Right lobe of liver (tissue), 6 donors: ENCODE results near the gene FOXN1. TPM values are rescaled to one million over a fixed set of nuclear protein-coding genes. Genes with fewer than 3 reads are reported as not detected.

Source experiments
- ATAC-seq, 4 donors: fragments of 200-7000 bp; cut with Tn5 transposase; one replicate each; pipeline ENCODE4 v1.9.1; 2020; ENCODE audit warnings: mild to moderate bottlenecking in 4 of 4, moderate library complexity in 4 of 4
- DNase-seq, 3 donors: peaks; one replicate each; pipeline ENCODE4 v3.0.0-alpha.2; 2020
- H3K27ac ChIP-seq, 3 donors: fragments of 200-600 bp; one replicate each; pipeline ENCODE4 v1.8.0; 2022
- H3K27me3 ChIP-seq, 2 donors: fragments of 200-600 bp; one replicate each; pipeline ENCODE4 v1.8.0; 2022
- H3K36me3 ChIP-seq, 4 donors: fragments of 200-600 bp; sonication (generic) in 1 of 4; one replicate each; pipeline versions ENCODE4 v1.5.1 to v1.8.0; 2017 to 2022; ENCODE audit warnings: control low read depth in 1 of 4
- H3K4me1 ChIP-seq, 4 donors: fragments of 200-600 bp; sonication (generic) in 1 of 4; one replicate each; pipeline versions ENCODE4 v1.5.1 to v1.8.0; 2017 to 2022; ENCODE audit warnings: control low read depth in 1 of 4
- H3K4me3 ChIP-seq, 3 donors: fragments of 200-600 bp; one replicate each; pipeline ENCODE4 v1.8.0; 2022
- H3K9me3 ChIP-seq, 4 donors: fragments of 200-600 bp; sonication (generic) in 1 of 4; one replicate each; pipeline versions ENCODE4 v1.5.1 to v1.8.0; 2017 to 2022; ENCODE audit warnings: control low read depth in 1 of 4
- CTCF ChIP-seq, 4 donors: fragments of 200-600 bp in 3 of 4; fragments of 450-650 bp in 1 of 4; IDR thresholded peaks; one replicate each; pipeline versions ENCODE4 v1.5.1 to v1.8.0; 2016 to 2022; ENCODE audit warnings: antibody characterized with exemption in 4 of 4, mild to moderate bottlenecking in 2 of 4
- POLR2A ChIP-seq: fragments of 450-650 bp; IDR thresholded peaks from one replicate; pipeline ENCODE4 v1.6.1; 2017; ENCODE audit warnings: antibody characterized with exemption, mild to moderate bottlenecking
- WGBS: methylation state at CpG from one replicate; pipeline ENCODE4 v1.1.6; 2018; ENCODE audit warnings: low coverage, low lambda C conversion rate; ENCODE audit not compliant: insufficient coverage; ENCODE audit errors: missing lambda C conversion rate; 5-methylcytosine and 5-hydroxymethylcytosine counted together
- intact Hi-C, 2 donors: fragments of 100-400 bp; cut with DNase I; formaldehyde crosslinking; loops; one replicate each; pipeline versions ENCODE4 v1.11.2 to v1.14.1; 2022
- total RNA-seq, 6 experiments: library from RNA; depleted of rRNA in 2 of 6; stranded (reverse); fragments of >200 nt in 2 of 6; fragmentation: NEBNext Ultra II Directional in 3 of 6; extraction: Animal tissue kit (Norgen Biotek cat#: 25700) in 3 of 6; gene quantifications; one replicate each; pipeline versions ENCODE4 v1.1.0 to v1.2.4, GENCODE V29; 2016 to 2023
- donor health status: DM: no; HTN: yes; CAD: no.
- donor health status: DM: no; HTN: no; CAD: no.
- donor health status: DM: no; HTN: no; CAD: no.
- donor health status: DM: no; HTN: yes; CAD: no.
- donor health status: DM: no; HTN: yes; CAD: no.

The FOXN1 gene
- total RNA-seq, 6 experiments from 2014 or later = not detected

- Histone ChIP-seq H3K36me3 (no peaks in the 10 kb centered on the region), H3K4me3 (no peak overlapping the region), H3K27ac (no peak overlapping the region), H3K4me1 (no peaks in the 10 kb centered on the region), H3K9me3 (no peaks in the 10 kb centered on the region), H3K27me3 (no peaks in the 10 kb centered on the region)
- ATAC-seq (no peak), DNase-seq (no peak)
- intact Hi-C loops = no loop called here
- 20% methylated on average over 1 of the region's 7 CpGs for WGBS
- TF ChIP-seq CTCF (IDR thresholded peaks at IDR 0.05) = no peak
- no peak for TF ChIP-seq POLR2A
These were observed 28.2 kb upstream of the FOXN1 start for GRCh38 chr17:28477928-28478327.

- Histone ChIP-seq H3K27ac (no peak overlapping the region), H3K4me1 (no peaks in the 10 kb centered on the region), H3K27me3 (no peaks in the 10 kb centered on the region), H3K9me3 (no peaks in the 10 kb centered on the region), H3K4me3 (no peak overlapping the region), H3K36me3 (no peaks in the 10 kb centered on the region)
- TF ChIP-seq CTCF (IDR thresholded peaks at IDR 0.05) = no peak
- no peak for TF ChIP-seq POLR2A
- WGBS = 80% methylated on average over 1 of the region's 3 CpGs
- ATAC-seq = no peak
- DNase-seq = peak in 1 of 3 donors; percentile 8
- intact Hi-C loops = no loop called here
These were observed 27.2 kb upstream of the FOXN1 start for GRCh38 chr17:28478712-28479615.

- no peak overlapping the region for H3K4me3 ChIP-seq
- ATAC-seq = no peak
- H3K27me3 ChIP-seq = no peaks in the 10 kb centered on the region
- intact Hi-C loops = no loop called here
- no peaks in the 10 kb centered on the region for H3K9me3 ChIP-seq
- WGBS = 88% methylated on average over 5 of the region's 5 CpGs
- DNase-seq = no peak
- H3K4me1 ChIP-seq = no peaks in the 10 kb centered on the region
- H3K36me3 ChIP-seq = no peaks in the 10 kb centered on the region
- TF ChIP-seq POLR2A = no peak
- no peak overlapping the region for H3K27ac ChIP-seq
These were observed 25.9 kb upstream of the FOXN1 start for GRCh38 chr17:28480278-28480677.

GRCh38 chr17:28480799-28481571 is 25.2 kb upstream of the FOXN1 start:
- Histone ChIP-seq H3K4me3 (no peak overlapping the region), H3K27ac (no peak overlapping the region), H3K27me3 (no peaks in the 10 kb centered on the region), H3K4me1 (no peaks in the 10 kb centered on the region), H3K9me3 (no peaks in the 10 kb centered on the region), H3K36me3 (no peaks in the 10 kb centered on the region)
- ATAC-seq (no peak), DNase-seq (no peak)
- intact Hi-C loops = no loop called here
- 68% methylated on average over 9 of the region's 10 CpGs for WGBS
- no peak for TF ChIP-seq POLR2A

- H3K4me3 ChIP-seq = no peak overlapping the region
- H3K9me3 ChIP-seq = no peaks in the 10 kb centered on the region
- intact Hi-C loops = no loop called here
- DNase-seq (no peak), ATAC-seq (peak in 1 of 4 donors; percentile 27)
- no peak overlapping the region for H3K27ac ChIP-seq
- no peaks in the 10 kb centered on the region for H3K36me3 ChIP-seq
- peaks cover 0 to under 1% (median 0%) of the 10 kb centered on the region in 4 donors for H3K4me1 ChIP-seq
- WGBS = 68% methylated on average over 7 of the region's 10 CpGs
- TF ChIP-seq CTCF (IDR thresholded peaks at IDR 0.05) (no peak), POLR2A (no peak)
- no peaks in the 10 kb centered on the region for H3K27me3 ChIP-seq
These were observed 23.5 kb upstream of the FOXN1 start for GRCh38 chr17:28482551-28483199.
